ENCODE results near the gene TUBA4A. TPM values are rescaled to one million over a fixed set of nuclear protein-coding genes. Genes with fewer than 3 reads are reported as not detected.
A peak's percentile ranks its signal among the peaks of the same experiment; 100 is the strongest.

The TUBA4A gene
- total RNA-seq, result 10 to 100 TPM; 26.9 to 74.0 (median 50.3) TPM

- DNase-seq (ENCODE audit: low spot score), result peak; percentile 59
- peak; percentile 76 for ATAC-seq (ENCODE audit: low FRiP score)
- peak in 1 of 3 donors; percentile 7 for TF ChIP-seq CTCF (IDR thresholded peaks at IDR 0.05)
Observed at GRCh38 chr2:219253753-219254589, at the start of gene TUBA4A. TUBA4A (minus strand) TSS chr2:219253918; CDS start chr2:219253858, 60 bp downstream.

- TF ChIP-seq CTCF (IDR thresholded peaks at IDR 0.05), result no peak
- no peak for ATAC-seq (ENCODE audit: low FRiP score)
- DNase-seq (ENCODE audit: low spot score), result no peak
Observed at GRCh38 chr2:219302412-219302968, 48.8 kb upstream of the TUBA4A start.

- DNase-seq (ENCODE audit: low spot score) (no peak), ATAC-seq (ENCODE audit: low FRiP score) (no peak)
- no peak for TF ChIP-seq CTCF (IDR thresholded peaks at IDR 0.05)
Observed at GRCh38 chr2:219300022-219300421, 46.3 kb upstream of the TUBA4A start.

GRCh38 chr2:219299372-219299760 is 45.6 kb upstream of the TUBA4A start:
- TF ChIP-seq CTCF (IDR thresholded peaks at IDR 0.05), result no peak
- no peak for ATAC-seq (ENCODE audit: low FRiP score)
- DNase-seq (ENCODE audit: low spot score), result no peak

GRCh38 chr2:219298759-219299371 is 45.1 kb upstream of the TUBA4A start:
- TF ChIP-seq CTCF (IDR thresholded peaks at IDR 0.05), result peak in 2 of 3 donors; percentile 71 to 97
- ATAC-seq (ENCODE audit: low FRiP score) (peak; percentile 71), DNase-seq (ENCODE audit: low spot score) (peak; percentile 95)

- DNase-seq (ENCODE audit: low spot score), result no peak
- no peak for TF ChIP-seq CTCF (IDR thresholded peaks at IDR 0.05)
- ATAC-seq (ENCODE audit: low FRiP score), result no peak
Observed at GRCh38 chr2:219297766-219298456, 44.2 kb upstream of the TUBA4A start.
